Iris pigment epithelial cell (primary cell): Measurements from ENCODE around the gene COL19A1.

Source experiments
- DNase-seq: peaks from one replicate; pipeline ENCODE4 v3.0.0-alpha.2; 2011; ENCODE audit warnings: low read depth

COL19A1 gene

DNA sequence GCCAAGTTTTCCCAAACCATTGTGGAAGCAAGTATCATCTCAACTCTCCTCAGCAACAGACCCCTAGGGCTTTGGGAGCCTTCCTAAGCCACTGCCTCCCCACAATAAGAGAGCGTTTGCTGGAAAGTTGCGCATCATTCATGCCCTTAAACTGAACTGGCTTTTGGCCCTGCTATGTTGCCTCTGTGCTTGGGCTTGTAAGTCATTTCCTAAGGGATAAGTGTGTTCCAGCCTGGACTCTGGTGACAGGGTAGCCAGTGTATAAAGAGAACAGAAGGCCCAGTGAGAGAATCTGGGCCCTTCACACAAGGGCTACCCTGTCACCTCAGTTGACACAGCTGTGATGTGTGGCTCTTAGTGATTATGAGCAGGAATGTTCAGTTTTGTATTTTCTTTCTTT is 358.7 kb downstream of the COL19A1 start:
- no peak for DNase-seq

DNA sequence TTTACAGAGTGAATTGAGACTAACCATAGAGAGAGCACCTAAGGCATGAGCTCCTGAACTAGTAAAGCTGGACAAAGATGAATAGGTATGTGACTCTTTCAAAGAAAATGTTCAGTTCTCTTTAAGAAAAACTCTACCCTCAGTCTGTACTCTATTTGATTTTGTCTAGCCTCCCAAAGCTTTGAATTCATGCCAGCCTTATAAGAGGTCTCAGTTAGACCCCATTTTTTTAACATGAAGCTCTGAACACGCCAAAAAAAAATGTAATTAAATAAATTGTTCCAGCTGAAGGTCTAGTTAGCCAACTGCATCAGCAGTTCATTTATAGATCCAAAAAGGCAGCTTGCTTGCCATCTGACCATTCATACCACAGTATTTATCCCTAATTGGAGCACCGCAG is 365.0 kb downstream of the COL19A1 start:
- no peak for DNase-seq

DNA sequence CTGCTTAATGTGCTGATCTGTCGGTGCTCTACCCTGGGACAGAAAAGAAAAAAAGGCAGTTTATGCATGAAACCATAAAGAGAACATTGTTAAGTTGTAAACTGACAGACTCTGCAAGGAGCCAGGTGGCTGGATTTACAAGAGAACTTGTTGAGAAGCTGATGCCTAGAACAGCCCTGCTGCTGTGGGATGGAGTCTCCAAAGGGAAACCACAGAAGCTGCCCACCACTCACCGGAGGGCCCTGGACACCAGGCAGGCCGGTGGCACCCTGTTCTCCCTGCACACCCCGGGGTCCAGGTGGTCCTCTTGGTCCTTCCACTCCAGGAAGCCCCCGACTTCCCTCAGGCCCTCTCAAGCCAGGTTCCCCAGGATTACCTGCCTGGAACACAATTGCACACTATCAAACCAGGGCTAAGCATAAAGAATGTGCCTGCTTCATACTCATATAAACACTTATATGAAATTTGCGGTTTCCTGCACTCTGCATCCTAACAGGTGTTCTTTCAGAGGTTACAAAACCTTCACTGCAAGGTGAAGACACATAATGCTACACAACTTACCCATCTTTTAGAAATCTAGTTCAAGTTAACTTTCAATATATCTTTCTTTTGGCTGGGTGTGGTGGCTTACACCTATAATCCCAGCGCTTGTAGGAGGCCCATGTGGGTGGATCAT is 368.3 kb downstream of the COL19A1 start:
- DNase-seq, result no peak

- no peak for DNase-seq
These were observed 370.0 kb downstream of the COL19A1 start for GRCh38 chr6:70236343-70236742.

DNA sequence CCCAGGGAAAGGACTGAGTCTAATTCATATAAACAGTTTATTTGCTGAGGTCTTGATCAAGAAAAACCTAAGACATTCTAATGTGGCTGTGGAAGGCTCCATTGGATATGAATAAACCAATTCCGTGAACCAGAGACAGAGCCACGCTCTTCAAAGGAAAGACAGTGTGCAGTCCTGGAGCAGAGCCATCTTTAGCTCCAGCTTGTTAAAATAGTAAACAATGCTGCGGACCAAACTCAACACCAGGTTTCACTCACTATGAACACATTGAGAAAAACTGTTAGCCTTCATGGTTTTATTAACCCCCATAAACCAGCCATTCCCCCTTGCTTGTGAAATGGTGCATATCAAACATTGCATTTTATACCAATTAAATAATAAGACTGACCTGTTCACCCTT is 374.7 kb downstream of the COL19A1 start:
- DNase-seq, result no peak

DNA sequence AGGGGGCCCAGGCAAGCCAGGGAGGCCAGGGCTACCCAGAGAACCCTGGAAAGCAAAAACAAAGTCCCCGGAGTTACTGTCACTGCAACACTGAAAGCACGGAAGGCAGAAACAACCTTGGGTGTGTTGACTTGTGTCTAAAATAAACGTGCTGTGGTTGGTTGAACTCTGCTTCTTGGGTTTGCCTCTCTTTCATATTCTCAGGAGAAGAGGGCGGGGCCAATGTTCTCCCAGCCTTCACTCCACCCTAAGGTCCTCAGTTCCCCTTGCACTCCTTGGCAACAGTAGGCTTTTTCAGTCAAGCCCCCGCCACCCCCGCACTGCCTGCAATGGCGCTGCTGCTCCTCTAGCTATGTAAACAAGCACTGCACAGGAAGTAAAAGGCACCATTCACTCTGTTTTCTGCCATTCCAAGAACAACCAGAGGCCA is 375.6 kb downstream of the COL19A1 start:
- DNase-seq, result no peak

GRCh38 chr6:70246118-70246517 is 379.8 kb downstream of the COL19A1 start:
- DNase-seq, result no peak

DNA sequence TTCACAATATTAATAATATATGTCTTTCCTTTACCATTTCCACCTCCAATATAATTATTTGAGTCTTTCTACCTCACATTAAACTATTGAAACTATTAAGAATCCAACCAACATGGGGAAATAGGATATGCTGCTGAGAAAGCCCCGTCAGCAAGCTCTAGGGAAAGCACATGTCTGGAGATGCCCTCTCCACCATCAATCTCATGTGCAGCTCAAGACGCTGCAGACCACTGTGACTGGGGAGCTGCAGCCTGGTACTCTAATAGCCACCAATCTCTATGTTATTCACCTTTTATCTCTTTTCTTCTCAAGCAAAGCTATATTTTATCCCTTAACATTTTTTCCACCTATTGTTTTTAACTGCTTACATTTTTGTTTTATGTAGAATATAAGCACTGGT is 386.2 kb downstream of the COL19A1 start:
- no peak for DNase-seq

- DNase-seq, result no peak
These were observed 387.6 kb downstream of the COL19A1 start for GRCh38 chr6:70253923-70254322.

DNA sequence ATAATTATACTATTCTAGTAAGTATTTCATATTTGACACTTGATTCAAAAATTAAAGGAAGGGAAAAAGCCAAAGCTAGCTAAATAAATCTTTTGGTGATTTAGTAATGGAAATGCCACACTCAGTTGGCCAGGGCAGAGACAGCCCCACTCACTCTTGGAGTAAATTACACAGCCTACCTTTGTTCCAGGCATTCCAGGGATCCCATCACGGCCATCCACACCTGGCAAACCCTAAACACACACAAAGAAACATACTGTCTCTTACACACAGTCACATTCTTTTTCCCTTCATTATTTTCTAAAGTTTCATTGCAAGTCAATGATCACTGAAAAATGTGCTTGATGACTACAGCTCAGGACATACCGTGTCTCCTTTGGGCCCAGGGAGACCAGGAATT is 388.4 kb downstream of the COL19A1 start:
- no peak for DNase-seq

GRCh38 chr6:70257768-70258273 is 391.5 kb downstream of the COL19A1 start:
- DNase-seq, result peak; percentile 1

- no peak for DNase-seq
These were observed 392.1 kb downstream of the COL19A1 start for GRCh38 chr6:70258483-70258882.
